Erythroblast (primary cell): Measurements from ENCODE around the gene RTP5.
"Not testable (repeated sequence)": the region's sequence is repeated elsewhere in the genome, so short reads cannot be mapped to it uniquely, and the experiment has no call there.

ENCODE experiments used
- GATA1 ChIP-seq: IDR thresholded peaks from 2 replicates; pipeline ENCODE4 v1.6.1; 2011; ENCODE audit warnings: low read depth, mild to moderate bottlenecking, control low read depth, low read length, moderate library complexity
- POLR2A ChIP-seq: IDR thresholded peaks from 2 replicates; pipeline ENCODE4 v1.6.1; 2011; ENCODE audit warnings: mild to moderate bottlenecking, low read length

DNA sequence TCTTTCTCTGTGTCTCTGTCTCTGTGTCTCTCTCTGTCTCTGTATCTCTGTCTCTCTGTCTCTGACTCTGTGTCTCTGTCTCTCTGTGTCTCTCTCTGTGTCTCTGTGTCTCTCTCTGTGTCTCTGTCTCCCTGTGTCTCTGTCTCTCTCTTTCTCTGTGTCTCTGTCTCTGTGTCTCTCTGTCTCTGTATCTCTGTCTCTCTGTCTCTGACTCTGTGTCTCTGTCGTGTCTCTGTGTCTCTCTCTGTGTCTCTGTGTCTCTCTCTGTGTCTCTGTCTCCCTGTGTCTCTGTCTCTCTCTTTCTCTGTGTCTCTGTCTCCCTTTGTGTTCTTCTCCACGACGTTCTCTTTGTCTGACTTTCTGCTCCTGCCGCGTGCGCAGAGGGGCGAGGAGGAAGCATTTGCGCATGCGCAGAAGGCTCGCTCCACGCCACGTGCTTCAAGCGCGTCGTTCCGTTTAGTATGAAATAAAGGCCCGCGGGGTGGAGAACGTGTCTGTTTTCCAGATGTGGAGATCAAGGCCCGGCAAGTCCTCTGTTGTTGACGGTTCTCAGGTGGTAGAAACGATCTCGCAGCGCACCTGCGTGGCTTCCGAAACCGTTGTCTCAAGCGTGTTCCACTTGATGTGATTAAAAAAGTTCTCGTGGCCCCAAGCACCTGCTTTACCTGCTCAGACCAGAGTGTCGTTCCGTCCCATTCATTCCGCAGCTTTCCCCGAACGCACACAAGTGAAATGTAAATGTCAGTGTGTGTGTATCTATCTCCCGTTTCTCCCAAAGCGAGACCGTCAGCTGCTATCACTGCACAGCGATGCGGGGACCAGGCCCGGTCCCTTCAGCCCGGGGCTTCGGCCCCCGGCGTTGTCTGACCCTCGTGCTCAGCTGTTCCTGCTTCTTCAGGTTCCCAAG is 45.7 kb upstream of the RTP5 start:
- not testable (repeated sequence) for TF ChIP-seq POLR2A, GATA1
